H1 (cell line): ENCODE measurements around the gene RHEB. TPM values are rescaled to one million over a fixed set of nuclear protein-coding genes. Genes with fewer than 3 reads are reported as not detected.

ENCODE experiments used
- CTCF ChIA-PET: fragments of 300-600 bp; sonication (Branson Sonifier 250); formaldehyde crosslinking; loops from one replicate; lab custom pipeline; 2021; ENCODE audit not compliant: partially characterized antibody; lab: Charles Lee
- POLR2A ChIA-PET: fragments of 300-600 bp; sonication (Branson Sonifier 250); formaldehyde crosslinking; loops from one replicate; lab custom pipeline; 2021; ENCODE audit warnings: inconsistent platforms; ENCODE audit not compliant: partially characterized antibody; lab: Charles Lee
- DNase-seq, 2 experiments: peaks; one replicate each; pipeline versions ENCODE4 v3.0.0 to v3.0.0-alpha.2; 2010 to 2022; ENCODE audit warnings: low spot score in 2 of 2, low read depth in 1 of 2, mixed read lengths in 1 of 2
- FAIRE-seq: peaks from 2 replicates; lab custom pipeline; 2011; peaks lifted over from hg19 to GRCh38; lab: Jason Lieb, UNC
- H2AFZ ChIP-seq: 2 replicates; pipeline ENCODE4 v1.8.1; 2012; ENCODE audit warnings: low read length, inconsistent platforms
- H2AK5ac ChIP-seq: 2 replicates; pipeline ENCODE4 v1.6.1; 2013; ENCODE audit warnings: low read depth, low read length
- H2BK120ac ChIP-seq: replicated peaks from 2 replicates; pipeline ENCODE3; 2013; ENCODE audit warnings: low read depth, low read length, inconsistent platforms
- H2BK12ac ChIP-seq: 2 replicates; pipeline ENCODE4 v1.6.1; 2013; ENCODE audit warnings: low read depth, low read length
- H2BK15ac ChIP-seq: 2 replicates; pipeline ENCODE4 v1.6.1; 2013; ENCODE audit warnings: low read length
- H2BK20ac ChIP-seq: 2 replicates; pipeline ENCODE4 v1.6.1; 2013; ENCODE audit warnings: low read length
- H2BK5ac ChIP-seq: 2 replicates; pipeline ENCODE4 v1.6.1; 2013; ENCODE audit warnings: low read depth, low read length
- H3K14ac ChIP-seq: 2 replicates; pipeline ENCODE4 v1.6.1; 2013; ENCODE audit warnings: inconsistent platforms; ENCODE audit not compliant: insufficient read length
- H3K18ac ChIP-seq: 2 replicates; pipeline ENCODE4 v1.6.1; 2013; ENCODE audit warnings: low read length; ENCODE audit errors: extremely low read depth
- H3K23ac ChIP-seq: 2 replicates; pipeline ENCODE4 v1.6.1; 2013; ENCODE audit warnings: inconsistent platforms; ENCODE audit not compliant: insufficient read length
- H3K23me2 ChIP-seq: 2 replicates; pipeline ENCODE4 v1.6.1; 2013; ENCODE audit warnings: low read depth, low read length
- H3K27ac ChIP-seq: 2 replicates; pipeline ENCODE4 v1.6.1; 2011; ENCODE audit warnings: low read depth, low read length, inconsistent platforms
- H3K27me3 ChIP-seq, 4 experiments: replicated peaks in 1 of 4; 1 replicate in 1 of 4; 2 replicates in 3 of 4; pipeline versions ENCODE4 v1.6.1 to v1.8.1; 2011 to 2013; ENCODE audit warnings: low read length in 3 of 4, mild to moderate bottlenecking in 3 of 4, inconsistent platforms in 2 of 4, mixed read lengths in 2 of 4, moderate library complexity in 1 of 4; ENCODE audit not compliant: control insufficient read depth in 3 of 4, insufficient read depth in 3 of 4; ENCODE audit errors: extremely low read depth in 1 of 4
- H3K36me3 ChIP-seq, 4 experiments: 2 replicates each; pipeline versions ENCODE4 v1.6.1 to v1.8.1; 2011 to 2013; ENCODE audit warnings: mild to moderate bottlenecking in 4 of 4, low read length in 3 of 4, moderate library complexity in 2 of 4, control low read depth in 1 of 4, inconsistent platforms in 1 of 4; ENCODE audit not compliant: insufficient read depth in 4 of 4, control insufficient read depth in 2 of 4
- H3K4ac ChIP-seq: replicated peaks from 2 replicates; pipeline ENCODE3; 2013; ENCODE audit warnings: low read length, low read depth, mixed read lengths, inconsistent platforms; ENCODE audit not compliant: insufficient read length
- H3K4me1 ChIP-seq, 4 experiments: replicated peaks in 1 of 4; 1 replicate in 1 of 4; 2 replicates in 3 of 4; pipeline versions ENCODE4 v1.6.1 to v1.8.1; 2011 to 2013; ENCODE audit warnings: low read length in 3 of 4, inconsistent platforms in 2 of 4, mixed read lengths in 1 of 4; ENCODE audit not compliant: insufficient read depth in 4 of 4, control insufficient read depth in 3 of 4
- H3K4me2 ChIP-seq, 2 experiments: 2 replicates each; pipeline versions ENCODE4 v1.6.1 to v1.8.1; 2011 to 2013; ENCODE audit warnings: low read depth in 2 of 2, low read length in 2 of 2, control low read depth in 1 of 2, inconsistent platforms in 1 of 2, mild to moderate bottlenecking in 1 of 2; ENCODE audit not compliant: insufficient read depth in 1 of 2
- H3K4me3 ChIP-seq, 4 experiments: fragments of 200-600, 300-600 bp in 1 of 4; sonication (generic), shearing (Covaris generic), sonication (Bioruptor Twin) in 1 of 4; 2 replicates each; pipeline versions ENCODE4 v1.5.1 to v1.8.1; 2011 to 2016; ENCODE audit warnings: low read length in 4 of 4, low read depth in 3 of 4, control low read depth in 2 of 4, inconsistent platforms in 2 of 4, mild to moderate bottlenecking in 2 of 4, mixed read lengths in 1 of 4, moderate library complexity in 1 of 4; ENCODE audit not compliant: insufficient read depth in 2 of 4; ENCODE audit errors: extremely low read depth in 1 of 4
- H3K56ac ChIP-seq: replicated peaks from 2 replicates; pipeline ENCODE3; 2013; ENCODE audit warnings: low read depth, mild to moderate bottlenecking, mixed read lengths, low read length, inconsistent platforms; ENCODE audit not compliant: insufficient read length
- H3K79me1 ChIP-seq: 2 replicates; pipeline ENCODE4 v1.6.1; 2013; ENCODE audit warnings: low read depth, low read length, control low read depth
- H3K79me2 ChIP-seq, 2 experiments: 2 replicates each; pipeline versions ENCODE4 v1.6.1 to v1.8.1; 2012 to 2013; ENCODE audit warnings: low read length in 2 of 2, mild to moderate bottlenecking in 2 of 2, inconsistent platforms in 1 of 2; ENCODE audit not compliant: insufficient read depth in 2 of 2, control insufficient read depth in 1 of 2
- H3K9ac ChIP-seq, 4 experiments: replicated peaks in 1 of 4; 1 replicate in 1 of 4; 2 replicates in 3 of 4; pipeline versions ENCODE4 v1.6.1 to v1.8.1; 2011 to 2013; ENCODE audit warnings: low read depth in 3 of 4, low read length in 3 of 4, control low read depth in 2 of 4, mild to moderate bottlenecking in 2 of 4, moderate library complexity in 2 of 4, inconsistent platforms in 1 of 4; ENCODE audit errors: extremely low read depth in 1 of 4
- H3K9me3 ChIP-seq, 2 experiments: 2 replicates each; pipeline versions ENCODE4 v1.6.1 to v1.8.1; 2012 to 2013; ENCODE audit warnings: mild to moderate bottlenecking in 2 of 2, moderate library complexity in 2 of 2, control low read depth in 1 of 2, inconsistent platforms in 1 of 2, low read depth in 1 of 2, low read length in 1 of 2, mixed read lengths in 1 of 2; ENCODE audit not compliant: insufficient read depth in 2 of 2
- H4K20me1 ChIP-seq, 2 experiments: replicated peaks in 1 of 2; 2 replicates each; pipeline versions ENCODE3 to v1.8.1; 2011 to 2013; ENCODE audit warnings: inconsistent platforms in 2 of 2, low read length in 2 of 2, mild to moderate bottlenecking in 1 of 2; ENCODE audit not compliant: insufficient read depth in 2 of 2, control insufficient read depth in 1 of 2
- H4K5ac ChIP-seq: 2 replicates; pipeline ENCODE4 v1.6.1; 2013; ENCODE audit warnings: low read length, low read depth, mixed read lengths, inconsistent platforms; ENCODE audit not compliant: insufficient read length
- H4K8ac ChIP-seq: 2 replicates; pipeline ENCODE4 v1.8.0; 2013; ENCODE audit warnings: mild to moderate bottlenecking, moderate library complexity, low read length, inconsistent platforms; ENCODE audit not compliant: insufficient read depth; ENCODE audit errors: extremely low read depth
- H4K91ac ChIP-seq: replicated peaks from 2 replicates; pipeline ENCODE3; 2013; ENCODE audit warnings: low read length, mixed read lengths, inconsistent platforms; ENCODE audit not compliant: insufficient read length
- EP300 ChIP-seq, 2 experiments: IDR thresholded peaks; 1 replicate in 1 of 2; 2 replicates in 1 of 2; pipeline ENCODE4 v1.6.1; 2011 to 2012; ENCODE audit warnings: low read depth in 2 of 2, low read length in 2 of 2, mild to moderate bottlenecking in 2 of 2, borderline replicate concordance in 1 of 2, inconsistent platforms in 1 of 2, moderate library complexity in 1 of 2
- KDM1A ChIP-seq: fragments of 200-600, 300-600 bp; sonication (generic); IDR thresholded peaks from 2 replicates; pipeline ENCODE4 v1.7.1; 2016; ENCODE audit warnings: mild to moderate bottlenecking, low read length, borderline replicate concordance
- WGBS, 2 experiments: shearing (Covaris generic) in 1 of 2; methylation state at CpG; one replicate each; pipeline versions ENCODE4 v1.1.6 to v1.1.7; 2013 to 2015; ENCODE audit warnings: low lambda C conversion rate in 2 of 2, mixed read lengths in 2 of 2, inconsistent platforms in 1 of 2, low coverage in 1 of 2, missing lambda C conversion rate in 1 of 2; ENCODE audit not compliant: insufficient replicate concordance in 2 of 2, insufficient coverage in 1 of 2, insufficient read length in 1 of 2; ENCODE audit errors: extremely low coverage in 1 of 2, missing lambda C conversion rate in 1 of 2; 5-methylcytosine and 5-hydroxymethylcytosine counted together
- polyA plus RNA-seq, 7 experiments: library from polyadenylated mRNA; depleted of rRNA in 3 of 7; stranded (reverse) in 5 of 7; unstranded in 2 of 7; fragments of >200 nt in 5 of 7; fragments of 200-250 nt in 2 of 7; gene quantifications; 1 replicate in 5 of 7; 2 replicates in 1 of 7; 4 replicates in 1 of 7; pipeline versions ENCODE4 v1.2.1 to v1.2.3, GENCODE V29; 2011 to 2013; ENCODE audit warnings: missing spikeins in 2 of 7, mixed read lengths in 2 of 7
- total RNA-seq: library from RNA; stranded (reverse); fragmentation: NEBNext Ultra II Directional; extraction: Animal tissue kit (Norgen Biotek cat#: 25700); gene quantifications from 2 replicates; pipeline ENCODE4 v1.2.1, GENCODE V29; 2021

Gene RHEB
- total and polyA plus RNA-seq, 2 of the 8 experiments (the other 6 are each of a cell fraction or from before 2014, with no cell fraction given): 60.8 to 132 TPM

DNA sequence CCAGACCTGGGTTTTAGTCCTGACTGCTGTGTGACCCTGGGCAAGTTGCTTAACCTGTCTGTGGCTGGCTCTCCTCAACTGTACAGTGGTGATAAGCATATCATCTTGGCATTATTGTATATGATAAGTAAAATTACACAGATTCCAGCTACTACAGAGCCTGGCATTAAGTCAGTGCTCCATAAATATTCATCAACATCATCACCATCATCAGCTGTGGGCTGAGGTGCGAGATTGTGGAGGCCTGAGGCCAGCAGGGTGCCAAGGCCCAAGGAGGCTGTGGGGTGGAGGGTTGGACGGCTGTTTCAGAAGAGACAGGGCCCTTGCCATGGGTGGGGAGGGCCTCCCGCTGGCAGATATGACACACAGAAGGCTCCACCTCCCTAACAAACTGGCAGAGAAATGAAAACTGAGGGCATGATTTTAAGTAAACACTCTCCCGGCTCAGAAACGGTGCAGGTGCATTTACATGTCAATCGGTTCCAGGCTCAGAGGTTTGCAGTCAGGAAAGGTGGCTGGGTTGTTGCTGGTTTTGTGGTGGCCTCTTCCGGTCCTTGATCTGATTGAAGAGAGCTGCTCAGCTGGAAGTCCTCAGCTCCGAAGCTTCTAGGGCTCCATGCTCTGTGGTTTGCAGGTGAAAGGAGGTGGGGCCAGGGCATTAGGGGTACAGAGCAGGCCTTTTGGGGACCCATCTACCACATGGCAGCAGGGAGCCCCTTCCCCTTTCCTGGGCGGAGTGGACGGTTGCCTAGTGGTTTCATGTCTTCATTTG lies 89.9 kb downstream of the RHEB start:
- Histone ChIP-seq H3K36me3 (no peaks in the 10 kb centered on the region), H3K23me2 (no peaks in the 10 kb centered on the region), H4K20me1 (no peaks in the 10 kb centered on the region), H3K9me3 (no peaks in the 10 kb centered on the region), H4K91ac (peak overlapping the region; percentile 59), H2BK120ac (no peak overlapping the region), H3K56ac (no peak overlapping the region), H4K8ac (no peak overlapping the region), H3K18ac (0 out of 2 replicates have a peak overlapping the region, but pooled peaks have one; percentile 56), H3K14ac (no peak overlapping the region), H4K5ac (no peak overlapping the region), H2BK5ac (no peak overlapping the region), H3K27ac (no peak overlapping the region), H2AK5ac (no peak overlapping the region), H2AFZ (no peak overlapping the region), H3K4me2 (peak overlapping the region in 1 of 2 experiments; percentile 25; a peak in 1 of 4 replicates), H3K4ac (no peak overlapping the region), H3K9ac (no peak overlapping the region), H2BK12ac (peak overlapping the region; percentile 80; the same call in 1 of the 2 replicates), H2BK15ac (0 out of 2 replicates have a peak overlapping the region, but pooled peaks have one; percentile 29), H3K79me1 (no peaks in the 10 kb centered on the region; the same call in 1 of the 2 replicates), H3K79me2 (no peaks in the 10 kb centered on the region)
- CTCF ChIA-PET: interaction anchor here (0.8 to 2.2 kb wide), 5 partner anchors 14 to 61 kb away, joined by 3 to 6 read pairs (median 3); no protein-coding TSS in a partner anchor
- peak; percentile 60; the same call in 1 of the 2 replicates for TF ChIP-seq KDM1A
- no peak for TF ChIP-seq EP300 (IDR thresholded peaks at IDR 0.05; ENCODE audit: borderline replicate concordance in 1 of 2, low read depth in 2 of 2, low read length in 2 of 2)
- TF ChIP-seq, all 59 proteins: peak for 1
- Histone ChIP-seq H3K4me3 (no peak overlapping the region), H3K27me3 (no peaks in the 10 kb centered on the region), H3K4me1 (peaks cover 5 to 20% (median 11%) of the 10 kb centered on the region in 4 experiments), H2BK20ac (no peak overlapping the region), H3K23ac (no peak overlapping the region)
- DNase-seq (no peak), FAIRE-seq (no peak)
- WGBS, 2 experiments: 63% methylated on average over 10 of the region's 10 CpGs; no CpG with 5 or more reads in 1 of the 2 experiments
- POLR2A ChIA-PET: interaction anchor here (0.7 to 1.3 kb wide), 4 partner anchors 10 to 46 kb away, joined by 3 to 5 read pairs (median 3); partner anchors contain the start of gene CRYGN
